ENCODE data around the gene E2F4.

The E2F4 gene

GRCh38 chr16:67191995-67192681, at the start of gene E2F4:
E2F4 (plus strand) TSS chr16:67192155; CDS start chr16:67192228, 73 bp downstream.
- Histone ChIP-seq H3K27ac (peak within 1 kb of the TSS; percentile 56), H3K27me3 (ENCODE audit: control insufficient read depth, insufficient read depth, low read length) (no peaks in the 10 kb centered on the region), H3K4me1 (peaks cover 11% of the 10 kb centered on the region), H3K4me2 (ENCODE audit: low read length) (peak within 1 kb of the TSS; percentile 95), H3K36me3 (ENCODE audit: control insufficient read depth, insufficient read depth, low read length) (no peaks in the 10 kb centered on the region), H3K9ac (peak within 1 kb of the TSS; percentile 86), H3K79me2 (peaks cover 10% of the 10 kb centered on the region), H2AFZ (peak within 1 kb of the TSS; percentile 71), H3K4me3 (ENCODE audit: low read depth, low read length) (peak within 1 kb of the TSS; percentile 86), H3K9me3 (ENCODE audit: control insufficient read depth, low read length) (no peaks in the 10 kb centered on the region)
- TF ChIP-seq CTCF (IDR thresholded peaks at IDR 0.05): peak; percentile 14

GRCh38 chr16:67142342-67142741, 49.6 kb upstream of the E2F4 start:
- Histone ChIP-seq H3K9ac (no peak overlapping the region), H3K27me3 (ENCODE audit: control insufficient read depth, insufficient read depth, low read length) (no peaks in the 10 kb centered on the region), H3K79me2 (no peaks in the 10 kb centered on the region), H3K36me3 (ENCODE audit: control insufficient read depth, insufficient read depth, low read length) (no peaks in the 10 kb centered on the region), H2AFZ (no peak overlapping the region), H3K9me3 (ENCODE audit: control insufficient read depth, low read length) (no peaks in the 10 kb centered on the region), H3K4me1 (no peaks in the 10 kb centered on the region), H3K4me3 (ENCODE audit: low read depth, low read length) (no peak overlapping the region), H3K27ac (no peak overlapping the region), H3K4me2 (ENCODE audit: low read length) (no peak overlapping the region)
- no peak for TF ChIP-seq CTCF (IDR thresholded peaks at IDR 0.05)

- H3K9me3 ChIP-seq (ENCODE audit: control insufficient read depth, low read length): no peaks in the 10 kb centered on the region
- H3K4me2 ChIP-seq (ENCODE audit: low read length): no peak overlapping the region
- H3K79me2 ChIP-seq: no peaks in the 10 kb centered on the region
- no peaks in the 10 kb centered on the region for H3K36me3 ChIP-seq (ENCODE audit: control insufficient read depth, insufficient read depth, low read length)
- no peaks in the 10 kb centered on the region for H3K4me1 ChIP-seq
- no peak overlapping the region for H3K27ac ChIP-seq
- H3K27me3 ChIP-seq (ENCODE audit: control insufficient read depth, insufficient read depth, low read length): no peaks in the 10 kb centered on the region
- H2AFZ ChIP-seq: no peak overlapping the region
- no peak for TF ChIP-seq CTCF (IDR thresholded peaks at IDR 0.05)
- no peak overlapping the region for H3K9ac ChIP-seq
- no peak overlapping the region for H3K4me3 ChIP-seq (ENCODE audit: low read depth, low read length)
Measured at GRCh38 chr16:67144943-67145342, 47.0 kb upstream of the E2F4 start.

- H3K27me3 ChIP-seq (ENCODE audit: control insufficient read depth, insufficient read depth, low read length): no peaks in the 10 kb centered on the region
- H3K27ac ChIP-seq: no peak overlapping the region
- no peaks in the 10 kb centered on the region for H3K36me3 ChIP-seq (ENCODE audit: control insufficient read depth, insufficient read depth, low read length)
Measured at GRCh38 chr16:67145746-67146145, 46.2 kb upstream of the E2F4 start.

More at GRCh38 chr16:67145746-67146145, 46.2 kb upstream of the E2F4 start:
- no peak overlapping the region for H3K9ac ChIP-seq
- H3K4me1 ChIP-seq: no peaks in the 10 kb centered on the region
- no peaks in the 10 kb centered on the region for H3K79me2 ChIP-seq
- H2AFZ ChIP-seq: no peak overlapping the region
- H3K4me3 ChIP-seq (ENCODE audit: low read depth, low read length): no peak overlapping the region
- no peaks in the 10 kb centered on the region for H3K9me3 ChIP-seq (ENCODE audit: control insufficient read depth, low read length)
- no peak for TF ChIP-seq CTCF (IDR thresholded peaks at IDR 0.05)
- no peak overlapping the region for H3K4me2 ChIP-seq (ENCODE audit: low read length)
